Motor neuron (in vitro differentiated cells): ENCODE results near the gene STAC3. TPM values are rescaled to one million over a fixed set of nuclear protein-coding genes. Genes with fewer than 3 reads are reported as not detected.
A peak's percentile ranks its signal among the peaks of the same experiment; 100 is the strongest.

Source experiments
- ATAC-seq, 8 experiments: fragments of 200-7000 bp; cut with Tn5 transposase; replicated peaks in 6 of 8; 2 replicates each; pipeline ENCODE4 v1.8.0; 2021; ENCODE audit warnings: mild to moderate bottlenecking in 8 of 8, moderate library complexity in 8 of 8
- H3K27ac ChIP-seq, 2 donors: fragments of 250-450 bp; sonication (Bioruptor Pico); 2 replicates each; pipeline ENCODE4 v1.9.0; 2021; ENCODE audit warnings: antibody characterized with exemption in 2 of 2, mild to moderate bottlenecking in 2 of 2, moderate library complexity in 1 of 2
- H3K4me1 ChIP-seq, 2 donors: fragments of 250-450 bp; sonication (Bioruptor Pico); replicated peaks in 1 of 2; 2 replicates each; pipeline ENCODE4 v1.6.1; 2021; ENCODE audit warnings: antibody characterized with exemption in 2 of 2, mild to moderate bottlenecking in 2 of 2, moderate library complexity in 1 of 2
- H3K4me3 ChIP-seq, 5 donors: fragments of 250-450 bp; sonication (Bioruptor Pico); 2 replicates each; pipeline ENCODE4 v1.9.0; 2021; ENCODE audit warnings: antibody characterized with exemption in 5 of 5, mild to moderate bottlenecking in 5 of 5, moderate library complexity in 4 of 5
- WGBS, 10 experiments: fragments of 450-650 bp; shearing (Covaris generic); methylation state at CpG; one replicate each; pipeline ENCODE4 v1.0.0; 2022; 5-methylcytosine and 5-hydroxymethylcytosine counted together
- in situ Hi-C, 9 experiments: fragments of 400-800 bp; cut with MboI; loops; one replicate each; pipeline ENCODE4 v1.15.0; 2021; ENCODE audit warnings: low sequenced_read_pairs in 9 of 9, low pct_unique_long_range_greater_than_20kb in 2 of 9; ENCODE audit not compliant: unreplicated experiment in 9 of 9
- total RNA-seq, 8 experiments: library from RNA; unstranded; fragments of 300-600 nt; gene quantifications; 2 replicates each; pipeline versions ENCODE4 v1.2.3 to v1.2.4, GENCODE V29; 2022

Gene STAC3
- total RNA-seq, 8 experiments from 2014 or later: 0.87 to 4.8 (median 1.5) TPM

- no peak for ATAC-seq
- in situ Hi-C loops: no loop called here
- Histone ChIP-seq H3K4me1 (no peaks in the 10 kb centered on the region), H3K27ac (peak overlapping the region in 1 of 2 donors; percentile 33), H3K4me3 (no peak overlapping the region)
- 33 to 100% (median 96%) methylated on average over 1 to 5 of the region's 29 CpGs; no CpG with 5 or more reads in 3 of the 10 experiments for WGBS, 10 experiments
Measured at GRCh38 chr12:57207731-57208630, 43.0 kb downstream of the STAC3 start.

- ATAC-seq: peak in 4 of 8 experiments; percentile 1 to 11 (median 7)
- H3K4me3 ChIP-seq: no peak overlapping the region
Measured at GRCh38 chr12:57205931-57206330, 45.1 kb downstream of the STAC3 start.

GRCh38 chr12:57205186-57205585 is 45.8 kb downstream of the STAC3 start:
- ATAC-seq: peak in 4 of 8 experiments; percentile 2 to 14 (median 6)
- no peaks in the 10 kb centered on the region for H3K4me1 ChIP-seq
- no peak overlapping the region for H3K4me3 ChIP-seq
- no peak overlapping the region for H3K27ac ChIP-seq
- WGBS, 10 experiments: 91 to 97% methylated on average over 5 to 8 of the region's 26 CpGs; no CpG with 5 or more reads in 8 of the 10 experiments
- in situ Hi-C loops: no loop called here

More at GRCh38 chr12:57205931-57206330, 45.1 kb downstream of the STAC3 start:
- Histone ChIP-seq H3K4me1 (no peaks in the 10 kb centered on the region), H3K27ac (no peak overlapping the region)
- in situ Hi-C loops: no loop called here
- WGBS, 10 experiments: 30 to 100% methylated on average over 1 to 2 of the region's 7 CpGs; no CpG with 5 or more reads in 8 of the 10 experiments

- WGBS, 10 experiments: 83 to 95% (median 88%) methylated on average over 3 to 9 of the region's 19 CpGs; no CpG with 5 or more reads in 6 of the 10 experiments
- ATAC-seq: no peak
- Histone ChIP-seq H3K4me3 (no peak overlapping the region), H3K4me1 (no peaks in the 10 kb centered on the region), H3K27ac (no peak overlapping the region)
- in situ Hi-C loops: no loop called here
Measured at GRCh38 chr12:57204454-57204853, 46.5 kb downstream of the STAC3 start.

- no peak for ATAC-seq
- Histone ChIP-seq H3K4me1 (no peaks in the 10 kb centered on the region), H3K4me3 (no peak overlapping the region), H3K27ac (no peak overlapping the region)
- in situ Hi-C loops: no loop called here
- WGBS, 10 experiments: 50 to 93% (median 72%) methylated on average over 2 to 4 of the region's 11 CpGs; no CpG with 5 or more reads in 6 of the 10 experiments
Measured at GRCh38 chr12:57203791-57204190, 47.2 kb downstream of the STAC3 start.

- ATAC-seq: no peak
- 90 to 100% (median 96%) methylated on average over 8 to 17 of the region's 28 CpGs; no CpG with 5 or more reads in 5 of the 10 experiments for whole genome bisulfite sequencing, 10 experiments
Measured at GRCh38 chr12:57203201-57203600, 47.8 kb downstream of the STAC3 start.

GRCh38 chr12:57202321-57202720 is 48.7 kb downstream of the STAC3 start:
- Histone ChIP-seq H3K4me3 (no peak overlapping the region), H3K4me1 (no peaks in the 10 kb centered on the region), H3K27ac (no peak overlapping the region)
- no CpG with 5 or more reads among the region's 19 CpGs for WGBS, 10 experiments
- in situ Hi-C loops: no loop called here
- ATAC-seq: no peak

More at GRCh38 chr12:57203201-57203600, 47.8 kb downstream of the STAC3 start:
- in situ Hi-C loops: no loop called here
- no peaks in the 10 kb centered on the region for H3K4me1 ChIP-seq
- H3K4me3 ChIP-seq: no peak overlapping the region
- no peak overlapping the region for H3K27ac ChIP-seq

GRCh38 chr12:57201631-57202030 is 49.4 kb downstream of the STAC3 start:
- Histone ChIP-seq H3K27ac (no peak overlapping the region), H3K4me1 (no peaks in the 10 kb centered on the region), H3K4me3 (no peak overlapping the region)
- in situ Hi-C loops: no loop called here
- ATAC-seq: no peak
- 73 to 96% methylated on average over 3 to 5 of the region's 16 CpGs; no CpG with 5 or more reads in 8 of the 10 experiments for WGBS, 10 experiments

GRCh38 chr12:57201219-57201618 is 49.8 kb downstream of the STAC3 start:
- in situ Hi-C loops: no loop called here
- Histone ChIP-seq H3K27ac (no peak overlapping the region), H3K4me3 (no peak overlapping the region), H3K4me1 (no peaks in the 10 kb centered on the region)
- ATAC-seq: no peak
- WGBS, 10 experiments: 67 to 100% (median 90%) methylated on average over 1 to 3 of the region's 8 CpGs; no CpG with 5 or more reads in 6 of the 10 experiments

GRCh38 chr12:57200497-57200896 is 50.5 kb downstream of the STAC3 start:
- Histone ChIP-seq H3K4me1 (no peaks in the 10 kb centered on the region), H3K27ac (no peak overlapping the region), H3K4me3 (no peak overlapping the region)
- in situ Hi-C loops: no loop called here
- 60 to 96% methylated on average over 2 to 5 of the region's 15 CpGs; no CpG with 5 or more reads in 8 of the 10 experiments for WGBS, 10 experiments
- no peak for ATAC-seq

- no peak for ATAC-seq
- no peaks in the 10 kb centered on the region for H3K4me1 ChIP-seq
- WGBS, 10 experiments: 83 to 100% (median 95%) methylated on average over 1 to 3 of the region's 15 CpGs; no CpG with 5 or more reads in 7 of the 10 experiments
- in situ Hi-C loops: no loop called here
- no peak overlapping the region for H3K4me3 ChIP-seq
- no peak overlapping the region for H3K27ac ChIP-seq
Measured at GRCh38 chr12:57199191-57199590, 51.8 kb downstream of the STAC3 start.

GRCh38 chr12:57198329-57198728 is 52.7 kb downstream of the STAC3 start:
- in situ Hi-C loops: no loop called here
- 93 to 94% methylated on average over 3 to 14 of the region's 17 CpGs; no CpG with 5 or more reads in 8 of the 10 experiments for WGBS, 10 experiments
- H3K4me3 ChIP-seq: no peak overlapping the region
- peak in 2 of 8 experiments; percentile 1 for ATAC-seq
- no peaks in the 10 kb centered on the region for H3K4me1 ChIP-seq
- no peak overlapping the region for H3K27ac ChIP-seq

- H3K27ac ChIP-seq: no peak overlapping the region
- 81 to 93% (median 87%) methylated on average over 3 of the region's 22 CpGs; no CpG with 5 or more reads in 7 of the 10 experiments for WGBS, 10 experiments
- H3K4me3 ChIP-seq: no peak overlapping the region
- no peaks in the 10 kb centered on the region for H3K4me1 ChIP-seq
- ATAC-seq: no peak
- in situ Hi-C loops: no loop called here
Measured at GRCh38 chr12:57196956-57197355, 54.0 kb downstream of the STAC3 start.
